Mesothelial cell of epicardium (in vitro differentiated cells): ENCODE results near the gene GUCY1B1. TPM values are rescaled to one million over a fixed set of nuclear protein-coding genes. Genes with fewer than 3 reads are reported as not detected.

Experiments
- DNase-seq, 2 experiments: peaks; one replicate each; pipeline ENCODE4 v3.0.0; 2021; ENCODE audit warnings: low spot score in 2 of 2; ENCODE audit not compliant: unreplicated experiment in 2 of 2
- H3K27ac Mint-ChIP-seq: 2 replicates; pipeline ENCODE4 v1.8.0; 2021; ENCODE audit warnings: mixed read lengths
- H3K27me3 Mint-ChIP-seq: 2 replicates; pipeline ENCODE4 v1.8.0; 2021; ENCODE audit warnings: low read depth, mixed read lengths
- H3K36me3 Mint-ChIP-seq: 2 replicates; pipeline ENCODE4 v1.8.0; 2021; ENCODE audit warnings: mixed read lengths
- H3K4me1 Mint-ChIP-seq: 2 replicates; pipeline ENCODE4 v1.8.0; 2021; ENCODE audit warnings: mixed read lengths
- H3K4me3 Mint-ChIP-seq: 2 replicates; pipeline ENCODE4 v1.8.0; 2021; ENCODE audit warnings: mild to moderate bottlenecking, moderate library complexity, mixed read lengths
- H3K9me3 Mint-ChIP-seq: 2 replicates; pipeline ENCODE4 v1.8.0; 2021; ENCODE audit warnings: mixed read lengths
- CTCF ChIP-seq: fragments of 200-600 bp; sonication (generic); IDR thresholded peaks from one replicate; pipeline ENCODE4 v1.5.0; 2021; ENCODE audit warnings: antibody characterized with exemption; ENCODE audit not compliant: unreplicated experiment
- total RNA-seq: library from RNA; stranded (reverse); gene quantifications from 3 replicates; pipeline ENCODE4 v1.2.1, GENCODE V29; 2021

GUCY1B1 gene
- total RNA-seq, 1 donor from 2014 or later, result 17.1 TPM

GRCh38 chr4:155769090-155769489 is 10.3 kb downstream of the GUCY1B1 start:
- no peak overlapping the region for H3K27ac Mint-ChIP-seq
- no peak for DNase-seq
- peaks cover 3% of the 10 kb centered on the region for H3K9me3 Mint-ChIP-seq
- TF ChIP-seq CTCF, result no peak
- no peak overlapping the region for H3K4me3 Mint-ChIP-seq
- H3K36me3 Mint-ChIP-seq, result peaks cover 11% of the 10 kb centered on the region
- peaks cover 11% of the 10 kb centered on the region for H3K4me1 Mint-ChIP-seq
- H3K27me3 Mint-ChIP-seq, result no peaks in the 10 kb centered on the region

GRCh38 chr4:155772459-155773195 is 13.8 kb downstream of the GUCY1B1 start:
- no peak overlapping the region for H3K4me3 Mint-ChIP-seq
- peaks cover 18% of the 10 kb centered on the region for H3K36me3 Mint-ChIP-seq

GRCh38 chr4:155773196-155773800 is 14.5 kb downstream of the GUCY1B1 start:
- H3K4me1 Mint-ChIP-seq, result peaks cover 11% of the 10 kb centered on the region
- no peaks in the 10 kb centered on the region for H3K27me3 Mint-ChIP-seq
- TF ChIP-seq CTCF, result no peak
- no peak for DNase-seq
- H3K27ac Mint-ChIP-seq, result no peak overlapping the region
- H3K9me3 Mint-ChIP-seq, result peaks cover 4% of the 10 kb centered on the region
- peaks cover 18% of the 10 kb centered on the region for H3K36me3 Mint-ChIP-seq
- H3K4me3 Mint-ChIP-seq, result no peak overlapping the region

More at GRCh38 chr4:155772459-155773195, 13.8 kb downstream of the GUCY1B1 start:
- Mint-ChIP-seq H3K9me3 (peaks cover 4% of the 10 kb centered on the region), H3K4me1 (peaks cover 11% of the 10 kb centered on the region), H3K27me3 (no peaks in the 10 kb centered on the region), H3K27ac (no peak overlapping the region)
- no peak for TF ChIP-seq CTCF
- no peak for DNase-seq

- H3K27me3 Mint-ChIP-seq, result no peaks in the 10 kb centered on the region
- peaks cover 18% of the 10 kb centered on the region for H3K36me3 Mint-ChIP-seq
- H3K4me1 Mint-ChIP-seq, result peaks cover 8% of the 10 kb centered on the region
- H3K27ac Mint-ChIP-seq, result no peak overlapping the region
- TF ChIP-seq CTCF, result no peak
- DNase-seq, result no peak
- H3K9me3 Mint-ChIP-seq, result peaks cover 4% of the 10 kb centered on the region
- no peak overlapping the region for H3K4me3 Mint-ChIP-seq
These were observed 15.2 kb downstream of the GUCY1B1 start for GRCh38 chr4:155774033-155774432.

- H3K27ac Mint-ChIP-seq, result no peak overlapping the region
- TF ChIP-seq CTCF, result no peak
- H3K36me3 Mint-ChIP-seq, result peaks cover 23% of the 10 kb centered on the region
- H3K4me3 Mint-ChIP-seq, result no peak overlapping the region
- peaks cover 4% of the 10 kb centered on the region for H3K9me3 Mint-ChIP-seq
- no peak for DNase-seq
- peaks cover 1% of the 10 kb centered on the region for H3K4me1 Mint-ChIP-seq
- no peaks in the 10 kb centered on the region for H3K27me3 Mint-ChIP-seq
These were observed 19.3 kb downstream of the GUCY1B1 start for GRCh38 chr4:155777971-155778735.
